GM23248 (cell line): ENCODE measurements around the gene CTNNA2. TPM values are rescaled to one million over a fixed set of nuclear protein-coding genes. Genes with fewer than 3 reads are reported as not detected.

Experiments used
- DNase-seq: peaks from one replicate; pipeline ENCODE4 v3.0.0-alpha.2; 2015
- H2AFZ ChIP-seq: fragments of 200-600 bp; sonication (generic); 2 replicates; pipeline ENCODE4 v1.6.1; 2016; ENCODE audit warnings: antibody characterized with exemption
- H3F3A ChIP-seq: fragments of 200-600 bp; sonication (generic); 2 replicates; pipeline ENCODE4 v1.6.1; 2016; ENCODE audit warnings: mild to moderate bottlenecking, antibody characterized with exemption, mixed run types; ENCODE audit not compliant: insufficient read depth
- H3K27ac ChIP-seq: fragments of 200-600 bp; sonication (generic); 2 replicates; pipeline ENCODE4 v1.5.1; 2016; ENCODE audit warnings: mild to moderate bottlenecking
- H3K27me3 ChIP-seq: fragments of 200-600 bp; sonication (generic); replicated peaks from 2 replicates; pipeline ENCODE4 v1.6.1; 2016; ENCODE audit warnings: mild to moderate bottlenecking; ENCODE audit not compliant: insufficient read depth
- H3K36me3 ChIP-seq: fragments of 200-600 bp; sonication (generic); 2 replicates; pipeline ENCODE4 v1.6.1; 2016; ENCODE audit warnings: low read depth, mild to moderate bottlenecking
- H3K4me1 ChIP-seq: fragments of 200-600 bp; sonication (generic); 2 replicates; pipeline ENCODE4 v1.6.1; 2016; ENCODE audit warnings: mild to moderate bottlenecking; ENCODE audit not compliant: insufficient read depth
- H3K4me2 ChIP-seq: fragments of 200-600 bp; sonication (generic); one replicate; pipeline ENCODE4 v1.6.1; 2016; ENCODE audit warnings: mild to moderate bottlenecking; ENCODE audit not compliant: unreplicated experiment
- H3K4me3 ChIP-seq: fragments of 200-600 bp; sonication (generic); 2 replicates; pipeline ENCODE4 v1.5.1; 2016; ENCODE audit warnings: mild to moderate bottlenecking
- H3K79me2 ChIP-seq: fragments of 200-600 bp; sonication (generic); 2 replicates; pipeline ENCODE4 v1.6.1; 2016; ENCODE audit warnings: mild to moderate bottlenecking; ENCODE audit not compliant: insufficient read depth
- H3K9ac ChIP-seq: fragments of 200-600 bp; sonication (generic); 2 replicates; pipeline ENCODE4 v1.6.1; 2016; ENCODE audit warnings: mild to moderate bottlenecking
- H3K9me2 ChIP-seq: fragments of 200-600 bp; sonication (generic); 2 replicates; pipeline ENCODE4 v1.6.1; 2016; ENCODE audit warnings: mixed run types, mild to moderate bottlenecking, moderate library complexity; ENCODE audit not compliant: insufficient read depth
- H3K9me3 ChIP-seq: fragments of 200-600 bp; sonication (generic); one replicate; pipeline ENCODE4 v1.6.1; 2017; ENCODE audit warnings: low read depth
- H4K20me1 ChIP-seq: fragments of 200-600 bp; sonication (generic); 2 replicates; pipeline ENCODE4 v1.6.0; 2016; ENCODE audit not compliant: insufficient read depth
- EZH2 ChIP-seq: fragments of 200-600 bp; sonication (generic); IDR thresholded peaks from 2 replicates; pipeline ENCODE4 v1.6.1; 2018; ENCODE audit warnings: antibody characterized with exemption, mild to moderate bottlenecking; ENCODE audit not compliant: insufficient read depth, poor library complexity, severe bottlenecking
- EZH2phosphoT487 ChIP-seq: fragments of 200-600 bp; sonication (generic); IDR thresholded peaks from 2 replicates; pipeline ENCODE4 v1.6.1; 2018; ENCODE audit warnings: antibody characterized with exemption, moderate library complexity, mild to moderate bottlenecking, low read depth; ENCODE audit not compliant: insufficient read depth
- WGBS, 2 experiments: methylation state at CpG; one replicate each; pipeline ENCODE4 v1.1.6; 2015 to 2017; ENCODE audit warnings: low lambda C conversion rate in 2 of 2, low coverage in 1 of 2; ENCODE audit errors: missing lambda C conversion rate in 2 of 2; 5-methylcytosine and 5-hydroxymethylcytosine counted together
- in situ Hi-C: fragments of 300-500 bp; cut with MboI; formaldehyde crosslinking; loops from 2 replicates; pipeline ENCODE4 v1.15.0; 2020
- polyA plus RNA-seq: library from polyadenylated mRNA; unstranded; fragments of >200 nt; fragmentation: Nextera tagmentation; extraction: Ambion mirVana; gene quantifications from 2 replicates; pipeline ENCODE4 v1.2.1, GENCODE V29; 2016
- total RNA-seq: library from RNA; depleted of rRNA; stranded (reverse); fragments of >200 nt; shearing (Covaris generic); gene quantifications from 2 replicates; pipeline ENCODE4 v1.2.3, GENCODE V29; 2014

CTNNA2 gene
- total and polyA plus RNA-seq, 2 experiments from 2014 or later, result not detected

DNA sequence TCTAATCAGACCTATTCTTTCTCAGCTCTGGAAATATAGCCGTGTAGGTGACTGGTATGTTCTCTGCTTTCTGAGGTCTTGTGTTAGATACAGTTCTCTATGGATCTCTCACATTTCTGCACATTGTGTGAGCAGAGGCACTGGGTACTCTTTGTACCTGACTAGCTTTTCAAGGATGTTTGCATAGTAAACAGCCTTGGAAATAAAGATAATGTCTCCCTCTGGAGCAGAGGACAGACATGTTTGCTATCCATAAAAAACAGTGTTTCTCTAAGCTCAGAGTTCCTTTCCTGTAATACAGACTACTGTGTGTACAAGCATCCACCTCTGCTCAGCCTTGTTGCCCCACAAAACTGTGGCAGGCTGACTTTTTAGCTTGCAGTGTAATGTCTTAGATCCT, 279.2 kb downstream of the CTNNA2 start:
- no peak for TF ChIP-seq EZH2
- no peak for TF ChIP-seq EZH2phosphoT487
- no peaks in the 10 kb centered on the region for H4K20me1 ChIP-seq
- no peaks in the 10 kb centered on the region for H3K79me2 ChIP-seq
- H3K9ac ChIP-seq, result no peak overlapping the region
- no peaks in the 10 kb centered on the region for H3K36me3 ChIP-seq
- WGBS, 2 experiments, result 3 to 7% methylated on average over 1 of the region's 1 CpG
- H3K4me3 ChIP-seq, result no peak overlapping the region
- in situ Hi-C loops, result no loop called here
- H3K27me3 ChIP-seq, result no peaks in the 10 kb centered on the region
- H2AFZ ChIP-seq, result no peak overlapping the region
- no peaks in the 10 kb centered on the region for H3K4me1 ChIP-seq
- DNase-seq, result no peak
- H3K9me3 ChIP-seq, result no peaks in the 10 kb centered on the region
- H3K4me2 ChIP-seq, result no peak overlapping the region
- no peak overlapping the region for H3K27ac ChIP-seq
- H3K9me2 ChIP-seq, result no peaks in the 10 kb centered on the region
- no peaks in the 10 kb centered on the region for H3F3A ChIP-seq

DNA sequence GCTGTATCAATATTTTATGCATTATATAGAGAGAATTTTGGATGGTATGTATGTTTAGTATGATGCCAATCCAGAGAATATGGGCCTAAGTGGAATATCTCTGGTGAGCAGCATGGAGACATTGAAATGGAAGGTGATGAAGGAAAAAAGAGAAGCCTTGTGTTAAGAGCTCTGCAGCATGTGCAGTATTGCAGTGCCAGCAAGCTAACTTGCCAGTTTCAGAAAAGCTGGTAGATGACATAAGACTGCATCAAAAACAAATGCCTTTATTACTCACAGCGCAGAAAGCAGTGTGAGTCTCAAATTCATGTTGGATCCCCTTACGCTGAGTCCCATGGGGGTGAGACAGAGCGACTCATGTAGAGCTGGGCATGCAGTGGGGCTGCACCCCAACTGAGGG, 280.2 kb downstream of the CTNNA2 start:
- Histone ChIP-seq H3K4me1 (no peaks in the 10 kb centered on the region), H3K79me2 (no peaks in the 10 kb centered on the region), H2AFZ (no peak overlapping the region), H4K20me1 (no peaks in the 10 kb centered on the region), H3K27ac (no peak overlapping the region), H3K4me3 (no peak overlapping the region), H3K9me2 (no peaks in the 10 kb centered on the region), H3K9ac (no peak overlapping the region), H3K4me2 (no peak overlapping the region), H3K27me3 (no peaks in the 10 kb centered on the region), H3F3A (no peaks in the 10 kb centered on the region), H3K9me3 (no peaks in the 10 kb centered on the region), H3K36me3 (no peaks in the 10 kb centered on the region)
- no peak for DNase-seq
- in situ Hi-C loops, result no loop called here
- TF ChIP-seq EZH2 (no peak), EZH2phosphoT487 (no peak)
- 17 to 27% methylated on average over 3 of the region's 3 CpGs for WGBS, 2 experiments

DNA sequence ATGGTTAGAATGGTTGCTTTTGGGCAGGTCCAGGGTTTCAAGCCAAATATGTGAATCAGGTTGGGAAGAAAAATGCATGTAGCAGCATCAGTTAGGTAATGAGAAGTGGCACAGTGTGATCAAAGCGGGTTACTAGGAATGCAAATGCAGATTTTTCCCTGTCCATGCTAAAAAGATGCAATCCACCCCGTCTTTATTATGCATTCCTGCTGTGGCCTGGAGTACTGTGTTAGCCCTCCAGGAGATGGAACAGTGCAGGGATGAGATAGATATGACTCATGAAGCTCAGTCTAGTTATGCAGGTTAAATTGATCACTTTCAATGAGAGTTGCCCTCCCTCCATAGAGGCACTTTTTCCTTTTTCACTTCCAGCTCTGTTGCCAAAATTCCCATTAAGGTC, 283.8 kb downstream of the CTNNA2 start:
- Histone ChIP-seq H3K9ac (no peak overlapping the region), H2AFZ (no peak overlapping the region), H3K4me2 (no peak overlapping the region), H3K79me2 (no peaks in the 10 kb centered on the region), H3K9me2 (no peaks in the 10 kb centered on the region), H3K9me3 (no peaks in the 10 kb centered on the region), H3K4me3 (no peak overlapping the region), H3F3A (no peaks in the 10 kb centered on the region), H3K36me3 (no peaks in the 10 kb centered on the region), H3K4me1 (no peaks in the 10 kb centered on the region), H4K20me1 (no peaks in the 10 kb centered on the region), H3K27ac (no peak overlapping the region), H3K27me3 (no peaks in the 10 kb centered on the region)
- TF ChIP-seq EZH2phosphoT487 (no peak), EZH2 (no peak)
- in situ Hi-C loops, result no loop called here
- WGBS, 2 experiments, result 10 to 19% methylated on average over 2 of the region's 2 CpGs
- no peak for DNase-seq

DNA sequence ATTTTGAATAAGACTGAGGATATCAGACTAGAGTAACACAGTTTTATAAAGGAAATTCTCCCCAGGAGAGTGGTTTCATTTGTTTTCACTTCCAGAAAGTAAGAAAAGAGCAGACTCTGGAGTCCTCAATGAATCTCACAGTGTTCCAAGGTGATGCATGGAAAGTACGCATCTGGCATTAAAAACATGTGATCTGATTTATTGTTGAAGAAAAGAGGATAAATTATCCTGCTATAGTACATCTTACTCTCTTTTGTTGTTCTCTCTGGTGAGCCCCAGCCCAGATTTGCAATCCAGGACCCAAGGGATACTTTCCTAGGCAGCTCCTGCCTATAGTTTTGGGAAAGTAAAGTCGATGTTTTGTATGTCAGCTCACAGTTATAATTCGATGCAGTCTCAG, 285.9 kb downstream of the CTNNA2 start:
- TF ChIP-seq EZH2 (no peak), EZH2phosphoT487 (no peak)
- H3K27ac ChIP-seq, result no peak overlapping the region
- H3K9ac ChIP-seq, result no peak overlapping the region
- WGBS, 2 experiments, result 10 to 18% methylated on average over 3 of the region's 3 CpGs
- H3K9me3 ChIP-seq, result no peaks in the 10 kb centered on the region
- no peaks in the 10 kb centered on the region for H3K79me2 ChIP-seq
- H3K4me3 ChIP-seq, result no peak overlapping the region
- H2AFZ ChIP-seq, result no peak overlapping the region
- H3K27me3 ChIP-seq, result no peaks in the 10 kb centered on the region
- H3K9me2 ChIP-seq, result no peaks in the 10 kb centered on the region
- in situ Hi-C loops, result no loop called here
- H3K4me1 ChIP-seq, result no peaks in the 10 kb centered on the region
- no peaks in the 10 kb centered on the region for H4K20me1 ChIP-seq
- no peak overlapping the region for H3K4me2 ChIP-seq
- no peak for DNase-seq
- H3F3A ChIP-seq, result no peaks in the 10 kb centered on the region
- H3K36me3 ChIP-seq, result no peaks in the 10 kb centered on the region

DNA sequence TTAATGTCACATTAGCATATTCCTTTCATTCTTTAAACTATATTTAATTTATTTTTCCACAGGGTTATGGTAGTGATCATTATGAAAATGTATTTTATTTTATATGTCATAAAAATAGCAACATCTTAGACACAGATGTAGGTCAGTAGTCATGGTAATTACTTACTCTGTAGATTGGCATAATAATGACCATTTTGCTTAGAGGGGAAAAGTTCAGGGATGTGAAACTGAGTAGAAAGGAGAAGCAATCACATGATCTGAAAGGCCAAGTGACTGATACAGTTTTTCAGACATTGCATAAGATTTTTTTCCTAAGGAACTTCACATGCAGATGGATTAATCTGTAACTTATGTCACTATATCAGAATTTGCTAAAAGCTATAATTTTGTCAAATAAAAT, 286.9 kb downstream of the CTNNA2 start:
- Histone ChIP-seq H3K27me3 (no peaks in the 10 kb centered on the region), H4K20me1 (no peaks in the 10 kb centered on the region), H3K9ac (no peak overlapping the region), H3K4me3 (no peak overlapping the region), H3K4me1 (no peaks in the 10 kb centered on the region), H3K27ac (no peak overlapping the region), H3K36me3 (no peaks in the 10 kb centered on the region), H3K79me2 (no peaks in the 10 kb centered on the region), H2AFZ (no peak overlapping the region), H3K9me3 (no peaks in the 10 kb centered on the region), H3K9me2 (no peaks in the 10 kb centered on the region), H3K4me2 (no peak overlapping the region), H3F3A (no peaks in the 10 kb centered on the region)
- in situ Hi-C loops, result no loop called here
- TF ChIP-seq EZH2 (no peak), EZH2phosphoT487 (no peak)
- no peak for DNase-seq
